HG02759 (cell line): Measurements from ENCODE around the gene MEOX1.

Experiments used
- ATAC-seq: cut with Tn5 transposase; IDR thresholded peaks from one replicate; pipeline ENCODE4 v1.9.1; 2021; ENCODE audit warnings: mild to moderate bottlenecking, moderate library complexity; ENCODE audit not compliant: unreplicated experiment

Gene MEOX1

GRCh38 chr17:43659823-43660617 lies 1.7 kb downstream of the MEOX1 start:
- no peak for ATAC-seq

GRCh38 chr17:43658900-43659299 lies 2.8 kb downstream of the MEOX1 start:
- no peak for ATAC-seq

- ATAC-seq = no peak
These were observed 5.9 kb downstream of the MEOX1 start for GRCh38 chr17:43655693-43656255.

- no peak for ATAC-seq
These were observed 9.6 kb downstream of the MEOX1 start for GRCh38 chr17:43652124-43652480.

GRCh38 chr17:43650471-43650870 lies 11.3 kb downstream of the MEOX1 start:
- ATAC-seq = no peak

- ATAC-seq = no peak
These were observed 12.8 kb downstream of the MEOX1 start for GRCh38 chr17:43648916-43649315.

- no peak for ATAC-seq
These were observed 15.8 kb downstream of the MEOX1 start for GRCh38 chr17:43645765-43646481.

- no peak for ATAC-seq
These were observed 16.3 kb downstream of the MEOX1 start for GRCh38 chr17:43645450-43645764.

GRCh38 chr17:43644081-43644480 lies 17.6 kb downstream of the MEOX1 start:
- ATAC-seq = no peak

GRCh38 chr17:43641416-43641815 lies 20.3 kb downstream of the MEOX1 start:
- ATAC-seq = no peak

- no peak for ATAC-seq
These were observed 21.1 kb downstream of the MEOX1 start for GRCh38 chr17:43640491-43641252.

- ATAC-seq = no peak
These were observed 24.0 kb downstream of the MEOX1 start for GRCh38 chr17:43637563-43638323.

GRCh38 chr17:43636426-43636825 lies 25.3 kb downstream of the MEOX1 start:
- no peak for ATAC-seq

GRCh38 chr17:43634591-43635125 lies 27.1 kb downstream of the MEOX1 start:
- ATAC-seq = no peak

GRCh38 chr17:43632221-43632620 lies 29.5 kb downstream of the MEOX1 start:
- no peak for ATAC-seq

GRCh38 chr17:43631429-43631828 lies 30.3 kb downstream of the MEOX1 start:
- ATAC-seq = no peak

GRCh38 chr17:43628089-43628650 lies 33.6 kb downstream of the MEOX1 start:
- no peak for ATAC-seq

GRCh38 chr17:43627653-43628052 lies 34.1 kb downstream of the MEOX1 start:
- ATAC-seq = no peak

- ATAC-seq = no peak
These were observed 35.7 kb downstream of the MEOX1 start for GRCh38 chr17:43626023-43626422.

- no peak for ATAC-seq
These were observed 36.1 kb downstream of the MEOX1 start for GRCh38 chr17:43625606-43626005.
